ENCODE results near the gene LIN9.

The LIN9 gene

GRCh38 chr1:226239421-226239820 is 69.5 kb downstream of the LIN9 start:
- TF ChIP-seq YY1 (IDR thresholded peaks at IDR 0.05; ENCODE audit: low read depth), result no peak

GRCh38 chr1:226236826-226237225 is 72.1 kb downstream of the LIN9 start:
- TF ChIP-seq RAD21 (IDR thresholded peaks at IDR 0.05; ENCODE audit: low read depth), result no peak
- TF ChIP-seq FOXM1 (IDR thresholded peaks at IDR 0.05; ENCODE audit: borderline replicate concordance, low read depth), result no peak
- no peak for TF ChIP-seq CEBPB (IDR thresholded peaks at IDR 0.05)
- no peak for TF ChIP-seq NFIC (IDR thresholded peaks at IDR 0.05)
- no peak for TF ChIP-seq TCF12 (IDR thresholded peaks at IDR 0.05; ENCODE audit: low read depth)
- no peak for TF ChIP-seq CREB1 (IDR thresholded peaks at IDR 0.05; ENCODE audit: low read depth)
- no peak for TF ChIP-seq YY1 (IDR thresholded peaks at IDR 0.05; ENCODE audit: low read depth)

- TF ChIP-seq TCF12 (IDR thresholded peaks at IDR 0.05; ENCODE audit: low read depth) (no peak), CREB1 (IDR thresholded peaks at IDR 0.05; ENCODE audit: low read depth) (no peak), CEBPB (IDR thresholded peaks at IDR 0.05) (no peak), YY1 (IDR thresholded peaks at IDR 0.05; ENCODE audit: low read depth) (no peak), FOXM1 (IDR thresholded peaks at IDR 0.05; ENCODE audit: borderline replicate concordance, low read depth) (no peak)
- TF ChIP-seq, protein P1, sequence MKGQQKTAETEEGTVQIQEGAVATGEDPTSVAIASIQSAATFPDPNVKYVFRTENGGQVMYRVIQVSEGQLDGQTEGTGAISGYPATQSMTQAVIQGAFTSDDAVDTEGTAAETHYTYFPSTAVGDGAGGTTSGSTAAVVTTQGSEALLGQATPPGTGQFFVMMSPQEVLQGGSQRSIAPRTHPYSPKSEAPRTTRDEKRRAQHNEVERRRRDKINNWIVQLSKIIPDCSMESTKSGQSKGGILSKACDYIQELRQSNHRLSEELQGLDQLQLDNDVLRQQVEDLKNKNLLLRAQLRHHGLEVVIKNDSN (IDR thresholded peaks at IDR 0.05), result no peak
Measured at GRCh38 chr1:226233806-226234205, 75.2 kb downstream of the LIN9 start.

DNA sequence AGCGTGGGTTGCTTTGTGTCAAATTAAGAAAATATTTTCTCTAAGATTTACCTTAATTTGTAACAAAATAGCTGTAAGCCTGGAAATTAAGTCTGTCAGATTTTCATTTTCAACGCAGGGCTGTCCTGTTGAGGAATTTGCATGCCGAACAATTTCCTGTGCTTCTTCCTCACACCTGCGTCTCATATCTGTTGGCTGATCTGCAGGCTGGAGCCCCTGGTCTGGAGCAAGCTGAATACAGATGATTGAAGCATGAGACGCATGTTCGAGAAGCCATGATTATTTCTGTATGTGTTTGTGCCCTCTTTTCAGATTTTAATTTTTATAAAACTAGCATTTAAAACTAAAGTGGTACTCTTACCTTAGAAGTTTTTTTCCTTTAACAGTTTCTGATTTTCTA is 75.7 kb downstream of the LIN9 start:
- no peak for TF ChIP-seq TEAD4 (IDR thresholded peaks at IDR 0.05)
- TF ChIP-seq FOXM1 (IDR thresholded peaks at IDR 0.05; ENCODE audit: borderline replicate concordance, low read depth), result no peak
- no peak for TF ChIP-seq TCF12 (IDR thresholded peaks at IDR 0.05; ENCODE audit: low read depth)
- no peak for TF ChIP-seq RAD21 (IDR thresholded peaks at IDR 0.05; ENCODE audit: low read depth)
- TF ChIP-seq EP300 (IDR thresholded peaks at IDR 0.05; ENCODE audit: borderline replicate concordance), result no peak
- TF ChIP-seq MAX (IDR thresholded peaks at IDR 0.05), result no peak
- no peak for TF ChIP-seq EGR1 (IDR thresholded peaks at IDR 0.05)
- no peak for TF ChIP-seq REST (IDR thresholded peaks at IDR 0.05; ENCODE audit: low read depth)
- no peak for TF ChIP-seq CREB1 (IDR thresholded peaks at IDR 0.05; ENCODE audit: low read depth)
- TF ChIP-seq ZBTB7A (IDR thresholded peaks at IDR 0.05; ENCODE audit: low read depth), result no peak
- no peak for TF ChIP-seq TAF1 (IDR thresholded peaks at IDR 0.05; ENCODE audit: low read depth)
- TF ChIP-seq CEBPB (IDR thresholded peaks at IDR 0.05), result no peak
- TF ChIP-seq YY1 (IDR thresholded peaks at IDR 0.05; ENCODE audit: low read depth), result no peak
- TF ChIP-seq, protein P1 (IDR thresholded peaks at IDR 0.05), result no peak
- TF ChIP-seq NFIC (IDR thresholded peaks at IDR 0.05), result no peak

DNA sequence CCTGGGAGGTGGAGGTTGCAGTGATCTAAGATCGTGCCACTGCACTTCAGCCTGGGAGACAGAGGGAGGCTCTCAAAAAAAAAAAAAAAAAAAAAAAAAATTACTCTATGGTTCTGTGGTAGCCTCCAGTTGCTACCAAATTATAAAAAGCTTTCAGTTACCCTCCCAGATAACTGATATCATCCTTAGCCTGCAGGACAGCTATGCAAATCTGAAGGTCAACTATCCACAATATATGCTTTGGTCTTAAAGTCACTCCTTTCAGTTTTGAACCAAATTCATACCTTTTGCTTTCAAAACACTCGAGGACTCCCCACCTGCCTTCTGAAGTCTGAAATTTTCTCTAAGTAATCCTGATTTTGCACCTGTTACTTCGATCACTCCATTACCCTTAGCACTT is 82.4 kb downstream of the LIN9 start:
- no peak for TF ChIP-seq EP300 (IDR thresholded peaks at IDR 0.05; ENCODE audit: borderline replicate concordance)
- TF ChIP-seq REST (IDR thresholded peaks at IDR 0.05; ENCODE audit: low read depth), result no peak
- TF ChIP-seq, protein P1 (IDR thresholded peaks at IDR 0.05), result no peak
- no peak for TF ChIP-seq TCF12 (IDR thresholded peaks at IDR 0.05; ENCODE audit: low read depth)
- TF ChIP-seq TAF1 (IDR thresholded peaks at IDR 0.05; ENCODE audit: low read depth), result no peak
- TF ChIP-seq ZBTB7A (IDR thresholded peaks at IDR 0.05; ENCODE audit: low read depth), result no peak
- no peak for TF ChIP-seq CEBPB (IDR thresholded peaks at IDR 0.05)
- no peak for TF ChIP-seq MAX (IDR thresholded peaks at IDR 0.05)
- TF ChIP-seq NFIC (IDR thresholded peaks at IDR 0.05), result no peak
- TF ChIP-seq YY1 (IDR thresholded peaks at IDR 0.05; ENCODE audit: low read depth), result no peak
- no peak for TF ChIP-seq FOXM1 (IDR thresholded peaks at IDR 0.05; ENCODE audit: borderline replicate concordance, low read depth)
- no peak for TF ChIP-seq TEAD4 (IDR thresholded peaks at IDR 0.05)
- TF ChIP-seq EGR1 (IDR thresholded peaks at IDR 0.05), result no peak
- no peak for TF ChIP-seq RAD21 (IDR thresholded peaks at IDR 0.05; ENCODE audit: low read depth)
- TF ChIP-seq CREB1 (IDR thresholded peaks at IDR 0.05; ENCODE audit: low read depth), result no peak

DNA sequence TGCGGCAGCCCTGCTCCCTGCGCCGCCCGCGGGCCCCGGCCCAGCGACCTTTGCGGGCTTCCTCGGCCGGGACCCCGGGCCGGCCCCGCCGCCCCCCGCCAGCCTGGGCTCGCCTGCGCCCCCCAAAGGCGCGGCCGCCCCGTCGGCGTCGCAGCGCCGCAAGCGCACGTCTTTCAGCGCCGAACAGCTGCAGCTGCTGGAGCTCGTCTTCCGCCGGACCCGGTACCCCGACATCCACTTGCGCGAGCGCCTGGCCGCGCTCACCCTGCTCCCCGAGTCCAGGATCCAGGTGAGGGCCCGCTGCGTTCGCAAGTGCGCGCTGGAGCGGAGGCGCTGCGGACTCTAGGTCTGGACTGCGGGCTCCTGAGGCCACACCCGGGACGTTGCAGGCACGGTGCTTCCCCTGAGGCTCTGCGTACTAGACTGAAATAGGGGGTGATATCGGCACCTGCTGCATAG is 85.1 kb downstream of the LIN9 start:
- no peak for TF ChIP-seq FOXM1 (IDR thresholded peaks at IDR 0.05; ENCODE audit: borderline replicate concordance, low read depth)
- TF ChIP-seq, protein P1 (IDR thresholded peaks at IDR 0.05), result no peak
- no peak for TF ChIP-seq ZBTB7A (IDR thresholded peaks at IDR 0.05; ENCODE audit: low read depth)
- TF ChIP-seq REST (IDR thresholded peaks at IDR 0.05; ENCODE audit: low read depth), result no peak
- TF ChIP-seq RAD21 (IDR thresholded peaks at IDR 0.05; ENCODE audit: low read depth), result no peak
- no peak for TF ChIP-seq CREB1 (IDR thresholded peaks at IDR 0.05; ENCODE audit: low read depth)
- no peak for TF ChIP-seq NFIC (IDR thresholded peaks at IDR 0.05)
- TF ChIP-seq TCF12 (IDR thresholded peaks at IDR 0.05; ENCODE audit: low read depth), result no peak
- no peak for TF ChIP-seq CEBPB (IDR thresholded peaks at IDR 0.05)
- no peak for TF ChIP-seq EGR1 (IDR thresholded peaks at IDR 0.05)
- TF ChIP-seq EP300 (IDR thresholded peaks at IDR 0.05; ENCODE audit: borderline replicate concordance), result no peak
- peak; percentile 22; the same call in 1 of the 2 replicates for TF ChIP-seq TAF1 (IDR thresholded peaks at IDR 0.05; ENCODE audit: low read depth)
- TF ChIP-seq YY1 (IDR thresholded peaks at IDR 0.05; ENCODE audit: low read depth), result no peak
- TF ChIP-seq MAX (IDR thresholded peaks at IDR 0.05), result peak; percentile 23; the same call in 1 of the 2 replicates
- no peak for TF ChIP-seq TEAD4 (IDR thresholded peaks at IDR 0.05)
